Measurements from ENCODE around the gene AAK1.
"Not testable (repeated sequence)": the region's sequence is repeated elsewhere in the genome, so short reads cannot be mapped to it uniquely, and the experiment has no call there.

GRCh38 chr2:69443673-69444072, 199.9 kb downstream of the AAK1 start:
- TF ChIP-seq CTCF (IDR thresholded peaks at IDR 0.05; ENCODE audit: borderline replicate concordance, extremely low read depth, low read length, poor library complexity, severe bottlenecking); EZH2 (IDR thresholded peaks at IDR 0.05; ENCODE audit: borderline replicate concordance, low read depth, low read length, severe bottlenecking): not testable (repeated sequence)
